Measurements from ENCODE around the gene BCAM.

The BCAM gene

DNA sequence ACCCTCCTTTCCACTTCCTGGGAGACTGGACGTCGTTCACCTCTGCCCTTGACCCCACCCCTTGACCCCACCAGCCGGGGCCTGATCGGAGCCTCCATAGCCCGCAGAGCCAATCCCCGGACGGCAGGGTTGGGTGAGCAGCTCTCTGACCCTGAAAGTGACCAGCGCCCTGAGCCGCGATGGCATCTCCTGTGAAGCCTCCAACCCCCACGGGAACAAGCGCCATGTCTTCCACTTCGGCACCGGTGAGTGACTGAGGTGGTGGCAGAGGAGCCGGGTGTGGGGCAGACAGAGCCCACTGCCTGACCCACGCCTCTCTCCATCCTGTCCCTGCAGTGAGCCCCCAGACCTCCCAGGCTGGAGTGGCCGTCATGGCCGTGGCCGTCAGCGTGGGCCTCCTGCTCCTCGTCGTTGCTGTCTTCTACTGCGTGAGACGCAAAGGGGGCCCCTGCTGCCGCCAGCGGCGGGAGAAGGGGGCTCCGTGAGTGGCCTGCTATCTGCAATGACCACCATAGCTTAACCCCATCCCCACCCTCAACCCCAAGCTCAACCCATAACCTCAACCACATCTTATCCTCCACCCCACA lies 10.4 kb downstream of the BCAM start:
- Histone ChIP-seq H3K79me2 (ENCODE audit: insufficient read depth, low read length) (no peaks in the 10 kb centered on the region), H3K4me2 (ENCODE audit: insufficient read depth, low read length) (no peak overlapping the region), H3K4me1 (ENCODE audit: insufficient read depth, low read length) (no peaks in the 10 kb centered on the region), H2AFZ (ENCODE audit: low read depth, low read length) (no peak overlapping the region), H3K4me3 (ENCODE audit: low read depth in 1 of 2, low read length in 2 of 2) (no peak overlapping the region), H3K27me3 (ENCODE audit: insufficient read depth, low read length, poor library complexity) (no peaks in the 10 kb centered on the region), H3K27ac (ENCODE audit: low read length) (no peak overlapping the region), H4K20me1 (ENCODE audit: insufficient read depth, low read length) (no peaks in the 10 kb centered on the region), H3K36me3 (ENCODE audit: insufficient read depth, low read length) (no peaks in the 10 kb centered on the region), H3K9ac (ENCODE audit: low read depth, low read length) (no peak overlapping the region), H3K9me3 (ENCODE audit: insufficient read depth, low read length, severe bottlenecking) (no peaks in the 10 kb centered on the region)
- TF ChIP-seq, protein P1, sequence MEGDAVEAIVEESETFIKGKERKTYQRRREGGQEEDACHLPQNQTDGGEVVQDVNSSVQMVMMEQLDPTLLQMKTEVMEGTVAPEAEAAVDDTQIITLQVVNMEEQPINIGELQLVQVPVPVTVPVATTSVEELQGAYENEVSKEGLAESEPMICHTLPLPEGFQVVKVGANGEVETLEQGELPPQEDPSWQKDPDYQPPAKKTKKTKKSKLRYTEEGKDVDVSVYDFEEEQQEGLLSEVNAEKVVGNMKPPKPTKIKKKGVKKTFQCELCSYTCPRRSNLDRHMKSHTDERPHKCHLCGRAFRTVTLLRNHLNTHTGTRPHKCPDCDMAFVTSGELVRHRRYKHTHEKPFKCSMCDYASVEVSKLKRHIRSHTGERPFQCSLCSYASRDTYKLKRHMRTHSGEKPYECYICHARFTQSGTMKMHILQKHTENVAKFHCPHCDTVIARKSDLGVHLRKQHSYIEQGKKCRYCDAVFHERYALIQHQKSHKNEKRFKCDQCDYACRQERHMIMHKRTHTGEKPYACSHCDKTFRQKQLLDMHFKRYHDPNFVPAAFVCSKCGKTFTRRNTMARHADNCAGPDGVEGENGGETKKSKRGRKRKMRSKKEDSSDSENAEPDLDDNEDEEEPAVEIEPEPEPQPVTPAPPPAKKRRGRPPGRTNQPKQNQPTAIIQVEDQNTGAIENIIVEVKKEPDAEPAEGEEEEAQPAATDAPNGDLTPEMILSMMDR (IDR thresholded peaks at IDR 0.05; ENCODE audit: borderline replicate concordance, extremely low read depth, low read length, poor library complexity, severe bottlenecking), result no peak
- TF ChIP-seq EZH2 (IDR thresholded peaks at IDR 0.05; ENCODE audit: borderline replicate concordance, low read depth, low read length, severe bottlenecking), result no peak
- ATAC-seq (ENCODE audit: insufficient read depth, low read depth) (no peak), DNase-seq (no peak)

DNA sequence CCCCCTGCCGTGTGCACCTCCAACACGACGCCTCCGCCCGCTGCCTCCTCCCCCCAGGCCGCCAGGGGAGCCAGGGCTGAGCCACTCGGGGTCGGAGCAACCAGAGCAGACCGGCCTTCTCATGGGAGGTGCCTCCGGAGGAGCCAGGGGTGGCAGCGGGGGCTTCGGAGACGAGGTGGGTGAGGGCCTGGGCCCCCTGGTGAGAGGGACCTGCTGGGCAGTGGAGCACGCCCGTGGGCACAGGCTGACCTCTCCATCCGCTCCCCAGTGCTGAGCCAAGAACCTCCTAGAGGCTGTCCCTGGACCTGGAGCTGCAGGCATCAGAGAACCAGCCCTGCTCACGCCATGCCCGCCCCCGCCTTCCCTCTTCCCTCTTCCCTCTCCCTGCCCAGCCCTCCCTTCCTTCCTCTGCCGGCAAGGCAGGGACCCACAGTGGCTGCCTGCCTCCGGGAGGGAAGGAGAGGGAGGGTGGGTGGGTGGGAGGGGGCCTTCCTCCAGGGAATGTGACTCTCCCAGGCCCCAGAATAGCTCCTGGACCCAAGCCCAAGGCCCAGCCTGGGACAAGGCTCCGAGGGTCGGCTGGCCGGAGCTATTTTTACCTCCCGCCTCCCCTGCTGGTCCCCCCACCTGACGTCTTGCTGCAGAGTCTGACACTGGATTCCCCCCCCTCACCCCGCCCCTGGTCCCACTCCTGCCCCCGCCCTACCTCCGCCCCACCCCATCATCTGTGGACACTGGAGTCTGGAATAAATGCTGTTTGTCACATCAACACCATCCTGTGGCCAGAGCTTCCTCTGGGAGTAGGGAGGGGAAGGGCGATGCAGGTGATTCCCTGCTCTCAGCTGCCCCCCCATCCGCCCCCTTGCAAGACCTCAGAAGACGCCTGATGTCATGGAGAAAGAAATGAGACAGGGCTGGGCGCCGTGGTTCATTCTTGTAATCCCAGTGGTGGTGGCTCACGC lies 12.0 kb downstream of the BCAM start:
- no peak overlapping the region for H3K4me3 ChIP-seq (ENCODE audit: low read depth in 1 of 2, low read length in 2 of 2)
- no peaks in the 10 kb centered on the region for H3K4me1 ChIP-seq (ENCODE audit: insufficient read depth, low read length)
- DNase-seq (no peak), ATAC-seq (ENCODE audit: insufficient read depth, low read depth) (no peak)
- no peaks in the 10 kb centered on the region for H3K9me3 ChIP-seq (ENCODE audit: insufficient read depth, low read length, severe bottlenecking)
- H3K27ac ChIP-seq (ENCODE audit: low read length), result no peak overlapping the region
- no peaks in the 10 kb centered on the region for H3K36me3 ChIP-seq (ENCODE audit: insufficient read depth, low read length)
- no peak overlapping the region for H3K9ac ChIP-seq (ENCODE audit: low read depth, low read length)
- H2AFZ ChIP-seq (ENCODE audit: low read depth, low read length), result no peak overlapping the region
- no peaks in the 10 kb centered on the region for H3K79me2 ChIP-seq (ENCODE audit: insufficient read depth, low read length)
- TF ChIP-seq, protein P1 (IDR thresholded peaks at IDR 0.05; ENCODE audit: borderline replicate concordance, extremely low read depth, low read length, poor library complexity, severe bottlenecking), result no peak
- no peak for TF ChIP-seq EZH2 (IDR thresholded peaks at IDR 0.05; ENCODE audit: borderline replicate concordance, low read depth, low read length, severe bottlenecking)
- no peaks in the 10 kb centered on the region for H4K20me1 ChIP-seq (ENCODE audit: insufficient read depth, low read length)
- H3K27me3 ChIP-seq (ENCODE audit: insufficient read depth, low read length, poor library complexity), result no peaks in the 10 kb centered on the region
- no peak overlapping the region for H3K4me2 ChIP-seq (ENCODE audit: insufficient read depth, low read length)

DNA sequence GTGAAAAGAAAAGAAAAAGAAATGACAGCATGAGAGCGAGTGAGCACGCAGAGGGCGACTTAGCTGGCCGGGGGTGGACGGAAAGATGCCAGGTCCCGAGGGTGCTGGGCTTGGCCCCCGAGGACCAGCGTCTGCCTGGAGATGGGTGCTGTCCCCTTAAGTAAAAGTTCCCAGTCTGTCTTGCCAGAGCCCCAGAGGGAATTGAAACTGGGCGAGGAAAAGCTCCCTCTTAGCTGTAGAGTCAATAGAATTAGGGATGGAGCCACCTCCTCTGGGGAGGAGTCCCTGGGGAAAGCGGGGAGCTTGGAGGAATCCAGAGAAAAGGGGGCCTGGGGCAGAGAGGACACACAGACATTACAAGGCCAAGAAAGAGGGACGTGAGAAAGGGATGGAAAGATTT lies 13.3 kb downstream of the BCAM start:
- TF ChIP-seq, protein P1 (IDR thresholded peaks at IDR 0.05; ENCODE audit: borderline replicate concordance, extremely low read depth, low read length, poor library complexity, severe bottlenecking), result no peak
- no peak for TF ChIP-seq EZH2 (IDR thresholded peaks at IDR 0.05; ENCODE audit: borderline replicate concordance, low read depth, low read length, severe bottlenecking)
- Histone ChIP-seq H3K4me2 (ENCODE audit: insufficient read depth, low read length) (no peak overlapping the region), H3K36me3 (ENCODE audit: insufficient read depth, low read length) (no peaks in the 10 kb centered on the region), H3K27me3 (ENCODE audit: insufficient read depth, low read length, poor library complexity) (no peaks in the 10 kb centered on the region), H3K79me2 (ENCODE audit: insufficient read depth, low read length) (no peaks in the 10 kb centered on the region), H3K4me1 (ENCODE audit: insufficient read depth, low read length) (no peaks in the 10 kb centered on the region), H3K27ac (ENCODE audit: low read length) (no peak overlapping the region), H3K9ac (ENCODE audit: low read depth, low read length) (no peak overlapping the region), H4K20me1 (ENCODE audit: insufficient read depth, low read length) (no peaks in the 10 kb centered on the region), H3K9me3 (ENCODE audit: insufficient read depth, low read length, severe bottlenecking) (no peaks in the 10 kb centered on the region), H2AFZ (ENCODE audit: low read depth, low read length) (no peak overlapping the region), H3K4me3 (ENCODE audit: low read depth in 1 of 2, low read length in 2 of 2) (no peak overlapping the region)
- ATAC-seq (ENCODE audit: insufficient read depth, low read depth) (no peak), DNase-seq (no peak)
